H1 (cell line): ENCODE results near the gene ALG3. TPM values are rescaled to one million over a fixed set of nuclear protein-coding genes. Genes with fewer than 3 reads are reported as not detected.

Experiments used
- CTCF ChIA-PET: fragments of 300-600 bp; sonication (Branson Sonifier 250); formaldehyde crosslinking; loops from one replicate; lab custom pipeline; 2021; ENCODE audit not compliant: partially characterized antibody; lab: Charles Lee
- POLR2A ChIA-PET: fragments of 300-600 bp; sonication (Branson Sonifier 250); formaldehyde crosslinking; loops from one replicate; lab custom pipeline; 2021; ENCODE audit warnings: inconsistent platforms; ENCODE audit not compliant: partially characterized antibody; lab: Charles Lee
- DNase-seq, 2 experiments: peaks; one replicate each; pipeline versions ENCODE4 v3.0.0 to v3.0.0-alpha.2; 2010 to 2022; ENCODE audit warnings: low spot score in 2 of 2, low read depth in 1 of 2, mixed read lengths in 1 of 2
- FAIRE-seq: peaks from 2 replicates; lab custom pipeline; 2011; peaks lifted over from hg19 to GRCh38; lab: Jason Lieb, UNC
- H2AFZ ChIP-seq: 2 replicates; pipeline ENCODE4 v1.8.1; 2012; ENCODE audit warnings: low read length, inconsistent platforms
- H2AK5ac ChIP-seq: 2 replicates; pipeline ENCODE4 v1.6.1; 2013; ENCODE audit warnings: low read depth, low read length
- H2BK120ac ChIP-seq: replicated peaks from 2 replicates; pipeline ENCODE3; 2013; ENCODE audit warnings: low read depth, low read length, inconsistent platforms
- H2BK12ac ChIP-seq: 2 replicates; pipeline ENCODE4 v1.6.1; 2013; ENCODE audit warnings: low read depth, low read length
- H2BK15ac ChIP-seq: 2 replicates; pipeline ENCODE4 v1.6.1; 2013; ENCODE audit warnings: low read length
- H2BK20ac ChIP-seq: 2 replicates; pipeline ENCODE4 v1.6.1; 2013; ENCODE audit warnings: low read length
- H2BK5ac ChIP-seq: 2 replicates; pipeline ENCODE4 v1.6.1; 2013; ENCODE audit warnings: low read depth, low read length
- H3K14ac ChIP-seq: 2 replicates; pipeline ENCODE4 v1.6.1; 2013; ENCODE audit warnings: inconsistent platforms; ENCODE audit not compliant: insufficient read length
- H3K18ac ChIP-seq: 2 replicates; pipeline ENCODE4 v1.6.1; 2013; ENCODE audit warnings: low read length; ENCODE audit errors: extremely low read depth
- H3K23ac ChIP-seq: 2 replicates; pipeline ENCODE4 v1.6.1; 2013; ENCODE audit warnings: inconsistent platforms; ENCODE audit not compliant: insufficient read length
- H3K23me2 ChIP-seq: 2 replicates; pipeline ENCODE4 v1.6.1; 2013; ENCODE audit warnings: low read depth, low read length
- H3K27ac ChIP-seq: 2 replicates; pipeline ENCODE4 v1.6.1; 2011; ENCODE audit warnings: low read depth, low read length, inconsistent platforms
- H3K27me3 ChIP-seq, 4 experiments: replicated peaks in 1 of 4; 1 replicate in 1 of 4; 2 replicates in 3 of 4; pipeline versions ENCODE4 v1.6.1 to v1.8.1; 2011 to 2013; ENCODE audit warnings: low read length in 3 of 4, mild to moderate bottlenecking in 3 of 4, inconsistent platforms in 2 of 4, mixed read lengths in 2 of 4, moderate library complexity in 1 of 4; ENCODE audit not compliant: control insufficient read depth in 3 of 4, insufficient read depth in 3 of 4; ENCODE audit errors: extremely low read depth in 1 of 4
- H3K36me3 ChIP-seq, 4 experiments: 2 replicates each; pipeline versions ENCODE4 v1.6.1 to v1.8.1; 2011 to 2013; ENCODE audit warnings: mild to moderate bottlenecking in 4 of 4, low read length in 3 of 4, moderate library complexity in 2 of 4, control low read depth in 1 of 4, inconsistent platforms in 1 of 4; ENCODE audit not compliant: insufficient read depth in 4 of 4, control insufficient read depth in 2 of 4
- H3K4ac ChIP-seq: replicated peaks from 2 replicates; pipeline ENCODE3; 2013; ENCODE audit warnings: low read length, low read depth, mixed read lengths, inconsistent platforms; ENCODE audit not compliant: insufficient read length
- H3K4me1 ChIP-seq, 4 experiments: replicated peaks in 1 of 4; 1 replicate in 1 of 4; 2 replicates in 3 of 4; pipeline versions ENCODE4 v1.6.1 to v1.8.1; 2011 to 2013; ENCODE audit warnings: low read length in 3 of 4, inconsistent platforms in 2 of 4, mixed read lengths in 1 of 4; ENCODE audit not compliant: insufficient read depth in 4 of 4, control insufficient read depth in 3 of 4
- H3K4me2 ChIP-seq, 2 experiments: 2 replicates each; pipeline versions ENCODE4 v1.6.1 to v1.8.1; 2011 to 2013; ENCODE audit warnings: low read depth in 2 of 2, low read length in 2 of 2, control low read depth in 1 of 2, inconsistent platforms in 1 of 2, mild to moderate bottlenecking in 1 of 2; ENCODE audit not compliant: insufficient read depth in 1 of 2
- H3K4me3 ChIP-seq, 4 experiments: fragments of 200-600, 300-600 bp in 1 of 4; sonication (generic), shearing (Covaris generic), sonication (Bioruptor Twin) in 1 of 4; 2 replicates each; pipeline versions ENCODE4 v1.5.1 to v1.8.1; 2011 to 2016; ENCODE audit warnings: low read length in 4 of 4, low read depth in 3 of 4, control low read depth in 2 of 4, inconsistent platforms in 2 of 4, mild to moderate bottlenecking in 2 of 4, mixed read lengths in 1 of 4, moderate library complexity in 1 of 4; ENCODE audit not compliant: insufficient read depth in 2 of 4; ENCODE audit errors: extremely low read depth in 1 of 4
- H3K56ac ChIP-seq: replicated peaks from 2 replicates; pipeline ENCODE3; 2013; ENCODE audit warnings: low read depth, mild to moderate bottlenecking, mixed read lengths, low read length, inconsistent platforms; ENCODE audit not compliant: insufficient read length
- H3K79me1 ChIP-seq: 2 replicates; pipeline ENCODE4 v1.6.1; 2013; ENCODE audit warnings: low read depth, low read length, control low read depth
- H3K79me2 ChIP-seq, 2 experiments: 2 replicates each; pipeline versions ENCODE4 v1.6.1 to v1.8.1; 2012 to 2013; ENCODE audit warnings: low read length in 2 of 2, mild to moderate bottlenecking in 2 of 2, inconsistent platforms in 1 of 2; ENCODE audit not compliant: insufficient read depth in 2 of 2, control insufficient read depth in 1 of 2
- H3K9ac ChIP-seq, 4 experiments: replicated peaks in 1 of 4; 1 replicate in 1 of 4; 2 replicates in 3 of 4; pipeline versions ENCODE4 v1.6.1 to v1.8.1; 2011 to 2013; ENCODE audit warnings: low read depth in 3 of 4, low read length in 3 of 4, control low read depth in 2 of 4, mild to moderate bottlenecking in 2 of 4, moderate library complexity in 2 of 4, inconsistent platforms in 1 of 4; ENCODE audit errors: extremely low read depth in 1 of 4
- H3K9me3 ChIP-seq, 2 experiments: 2 replicates each; pipeline versions ENCODE4 v1.6.1 to v1.8.1; 2012 to 2013; ENCODE audit warnings: mild to moderate bottlenecking in 2 of 2, moderate library complexity in 2 of 2, control low read depth in 1 of 2, inconsistent platforms in 1 of 2, low read depth in 1 of 2, low read length in 1 of 2, mixed read lengths in 1 of 2; ENCODE audit not compliant: insufficient read depth in 2 of 2
- H4K20me1 ChIP-seq, 2 experiments: replicated peaks in 1 of 2; 2 replicates each; pipeline versions ENCODE3 to v1.8.1; 2011 to 2013; ENCODE audit warnings: inconsistent platforms in 2 of 2, low read length in 2 of 2, mild to moderate bottlenecking in 1 of 2; ENCODE audit not compliant: insufficient read depth in 2 of 2, control insufficient read depth in 1 of 2
- H4K5ac ChIP-seq: 2 replicates; pipeline ENCODE4 v1.6.1; 2013; ENCODE audit warnings: low read length, low read depth, mixed read lengths, inconsistent platforms; ENCODE audit not compliant: insufficient read length
- H4K8ac ChIP-seq: 2 replicates; pipeline ENCODE4 v1.8.0; 2013; ENCODE audit warnings: mild to moderate bottlenecking, moderate library complexity, low read length, inconsistent platforms; ENCODE audit not compliant: insufficient read depth; ENCODE audit errors: extremely low read depth
- H4K91ac ChIP-seq: replicated peaks from 2 replicates; pipeline ENCODE3; 2013; ENCODE audit warnings: low read length, mixed read lengths, inconsistent platforms; ENCODE audit not compliant: insufficient read length
- POU5F1 ChIP-seq: IDR thresholded peaks from 2 replicates; pipeline ENCODE4 v1.6.1; 2011; ENCODE audit warnings: low read depth, mild to moderate bottlenecking, low read length, moderate library complexity
- RNF2 ChIP-seq: fragments of 200-900, 300-1000 bp; sonication (generic); IDR thresholded peaks from 2 replicates; pipeline ENCODE4 v1.7.1; 2016; ENCODE audit warnings: borderline replicate concordance, low read depth, mild to moderate bottlenecking, antibody characterized with exemption, low read length; ENCODE audit not compliant: poor library complexity, severe bottlenecking; ENCODE audit errors: missing control alignments
- SRF ChIP-seq: IDR thresholded peaks from 2 replicates; pipeline ENCODE4 v1.6.1; 2011; ENCODE audit warnings: mild to moderate bottlenecking, low read depth, low read length, moderate library complexity
- WGBS, 2 experiments: shearing (Covaris generic) in 1 of 2; methylation state at CpG; one replicate each; pipeline versions ENCODE4 v1.1.6 to v1.1.7; 2013 to 2015; ENCODE audit warnings: low lambda C conversion rate in 2 of 2, mixed read lengths in 2 of 2, inconsistent platforms in 1 of 2, low coverage in 1 of 2, missing lambda C conversion rate in 1 of 2; ENCODE audit not compliant: insufficient replicate concordance in 2 of 2, insufficient coverage in 1 of 2, insufficient read length in 1 of 2; ENCODE audit errors: extremely low coverage in 1 of 2, missing lambda C conversion rate in 1 of 2; 5-methylcytosine and 5-hydroxymethylcytosine counted together
- polyA plus RNA-seq, 7 experiments: library from polyadenylated mRNA; depleted of rRNA in 3 of 7; stranded (reverse) in 5 of 7; unstranded in 2 of 7; fragments of >200 nt in 5 of 7; fragments of 200-250 nt in 2 of 7; gene quantifications; 1 replicate in 5 of 7; 2 replicates in 1 of 7; 4 replicates in 1 of 7; pipeline versions ENCODE4 v1.2.1 to v1.2.3, GENCODE V29; 2011 to 2013; ENCODE audit warnings: missing spikeins in 2 of 7, mixed read lengths in 2 of 7
- total RNA-seq: library from RNA; stranded (reverse); fragmentation: NEBNext Ultra II Directional; extraction: Animal tissue kit (Norgen Biotek cat#: 25700); gene quantifications from 2 replicates; pipeline ENCODE4 v1.2.1, GENCODE V29; 2021

The ALG3 gene
- total and polyA plus RNA-seq, 2 of the 8 experiments (the other 6 are each of a cell fraction or from before 2014, with no cell fraction given): 54.6 to 148 TPM

- Histone ChIP-seq H2BK12ac (no peak overlapping the region), H3K4me2 (no peak overlapping the region), H3K4me3 (no peak overlapping the region), H3K36me3 (no peaks in the 10 kb centered on the region), H3K9ac (no peak overlapping the region; a peak in 1 of 7 replicates), H3K4ac (no peak overlapping the region), H3K79me1 (no peaks in the 10 kb centered on the region), H2AK5ac (no peak overlapping the region), H4K5ac (no peak overlapping the region), H2BK120ac (no peak overlapping the region), H3K27me3 (peaks cover 10 to 26% (median 21%) of the 10 kb centered on the region in 4 experiments), H3K14ac (no peak overlapping the region), H4K91ac (no peak overlapping the region), H3K23me2 (no peaks in the 10 kb centered on the region; the same call in 1 of the 2 replicates), H4K8ac (no peak overlapping the region), H3K27ac (no peak overlapping the region), H3K9me3 (no peaks in the 10 kb centered on the region), H2BK20ac (no peak overlapping the region), H2BK5ac (no peak overlapping the region), H3K18ac (no peak overlapping the region), H3K79me2 (no peaks in the 10 kb centered on the region), H3K56ac (no peak overlapping the region), H2AFZ (no peak overlapping the region), H3K4me1 (peaks cover 0 to under 1% (median 0%) of the 10 kb centered on the region in 4 experiments; a peak in 1 of 7 replicates), H2BK15ac (no peak overlapping the region), H3K23ac (no peak overlapping the region), H4K20me1 (peaks cover 10 to 11% of the 10 kb centered on the region in 2 experiments)
- DNase-seq: no peak
- TF ChIP-seq SRF (no peak), POU5F1 (no peak), RNF2 (no peak)
- WGBS, 2 experiments: 80% methylated on average over 14 of the region's 14 CpGs; no CpG with 5 or more reads in 1 of the 2 experiments
- POLR2A ChIA-PET: interaction anchor here (1.4 to 1.7 kb wide), 2 partner anchors 10 to 14 kb away, joined by 5 to 8 read pairs; partner anchors contain the start of gene EEF1AKMT4
- no peak for FAIRE-seq
- CTCF ChIA-PET: interaction anchor here (0.7 to 8.9 kb wide), 5 partner anchors 8 to 1483 kb away, joined by 3 to 183 read pairs (median 8); partner anchors contain the start of genes EEF1AKMT4 and VWA5B2
Observed at GRCh38 chr3:184236033-184236410, 12.7 kb downstream of the ALG3 start.
